HG02885 (cell line): ENCODE results near the gene DKC1.

Experiments used
- ATAC-seq: cut with Tn5 transposase; IDR thresholded peaks from one replicate; pipeline ENCODE4 v1.9.1; 2021; ENCODE audit warnings: mild to moderate bottlenecking; ENCODE audit not compliant: unreplicated experiment, poor library complexity

Gene DKC1

GRCh38 chrX:154762537-154763296 is at the start of gene DKC1:
Gene DKC1, plus strand, starts transcription at chrX:154762864. Its CDS starts 102 bp downstream, at chrX:154762966.
- ATAC-seq = peak; percentile 87

- ATAC-seq = peak; percentile 60
Measured at GRCh38 chrX:154714925-154715324, 47.7 kb upstream of the DKC1 start.

- no peak for ATAC-seq
Measured at GRCh38 chrX:154715825-154716224, 46.8 kb upstream of the DKC1 start.

GRCh38 chrX:154717824-154718223 is 44.8 kb upstream of the DKC1 start:
- ATAC-seq = no peak

DNA sequence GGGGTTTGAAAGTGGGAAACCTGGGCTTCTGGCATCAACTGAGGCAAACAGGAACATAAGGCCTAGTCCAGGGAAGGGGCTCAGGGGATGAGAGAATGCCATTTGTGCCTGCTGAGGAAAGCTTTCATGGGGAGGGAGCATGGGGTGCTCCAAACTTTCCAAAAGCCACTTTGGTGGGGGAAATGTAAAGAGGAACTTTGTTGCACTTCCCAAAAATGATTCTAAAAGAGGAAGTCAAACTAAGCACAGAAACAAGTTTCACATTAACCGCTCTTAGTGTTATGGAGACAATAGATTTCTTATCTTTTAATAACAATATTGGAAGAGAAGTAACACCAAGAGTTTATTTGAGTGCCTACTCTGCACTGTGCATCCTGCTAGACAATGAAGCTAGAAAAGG is 44.0 kb upstream of the DKC1 start:
- no peak for ATAC-seq

GRCh38 chrX:154719132-154719675 is 43.5 kb upstream of the DKC1 start:
- no peak for ATAC-seq

DNA sequence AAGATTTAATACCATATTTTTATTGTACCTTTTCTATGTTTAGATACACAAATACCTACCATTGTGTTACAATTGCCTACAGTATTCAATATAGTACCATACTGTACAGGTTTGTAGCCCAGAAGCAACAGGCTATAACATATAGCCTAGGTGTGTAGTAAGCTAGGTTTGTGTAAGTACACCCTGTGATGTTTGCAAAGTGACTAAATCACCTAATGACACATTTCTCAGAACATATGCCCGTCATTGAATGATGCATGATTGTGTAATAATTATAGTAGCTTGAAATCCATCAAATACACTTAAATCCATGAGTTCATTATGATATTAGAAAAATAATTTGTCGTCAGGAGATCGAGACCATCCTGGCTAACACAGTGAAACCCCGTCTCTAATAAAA is 42.6 kb upstream of the DKC1 start:
- no peak for ATAC-seq

DNA sequence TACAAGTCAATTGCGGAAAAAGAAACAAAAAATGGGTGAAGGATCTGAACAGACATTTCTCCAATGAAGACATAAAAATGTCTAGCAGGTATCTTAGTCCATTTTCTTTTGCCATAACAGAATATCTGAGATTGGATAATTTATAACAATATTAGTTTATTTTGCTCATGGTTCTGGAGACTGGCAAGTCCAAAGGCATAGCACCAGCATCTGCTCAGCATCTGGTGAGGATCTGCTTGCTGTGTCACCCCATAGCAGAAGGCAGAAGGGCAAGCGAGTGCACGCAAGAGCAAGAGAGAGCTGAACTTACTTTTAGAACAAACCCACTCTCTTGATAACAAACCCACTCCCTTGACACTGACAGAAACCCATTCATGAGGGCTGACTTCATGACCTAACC is 41.5 kb upstream of the DKC1 start:
- ATAC-seq = no peak

DNA sequence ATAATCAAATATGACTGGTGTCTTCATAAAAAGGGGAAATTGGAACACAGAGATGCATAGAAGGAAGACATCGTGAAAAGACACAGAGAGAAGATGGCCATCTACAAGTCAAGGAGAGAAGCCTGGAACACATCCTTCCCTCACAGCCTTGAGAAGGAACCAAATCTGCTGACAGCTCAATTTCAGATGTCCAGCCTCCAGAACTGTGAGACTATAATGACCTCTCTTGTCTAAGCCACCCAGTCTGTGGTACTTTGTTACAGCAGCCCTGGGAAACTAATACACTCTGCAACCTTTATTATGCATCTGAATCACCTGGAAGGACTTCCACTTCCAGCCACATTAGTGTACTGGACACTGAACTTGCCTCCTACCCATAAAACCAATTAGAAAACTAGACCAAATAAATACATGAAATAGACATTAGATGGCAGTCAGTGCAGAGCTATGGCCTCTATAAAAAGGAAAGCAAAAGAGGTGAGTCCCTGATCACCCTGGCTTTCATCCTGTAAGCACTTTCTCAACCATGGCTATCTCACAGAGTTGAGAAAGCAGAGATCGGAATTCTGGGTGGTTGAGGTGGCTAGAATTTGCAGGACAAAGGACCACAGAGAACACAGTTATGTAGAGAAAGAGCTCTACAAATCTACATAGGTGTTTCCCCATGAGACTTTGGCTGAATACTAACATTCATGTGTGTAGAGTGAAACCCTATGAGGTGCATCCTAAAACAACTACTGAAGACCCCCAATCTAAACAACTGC is 37.5 kb upstream of the DKC1 start:
- no peak for ATAC-seq

DNA sequence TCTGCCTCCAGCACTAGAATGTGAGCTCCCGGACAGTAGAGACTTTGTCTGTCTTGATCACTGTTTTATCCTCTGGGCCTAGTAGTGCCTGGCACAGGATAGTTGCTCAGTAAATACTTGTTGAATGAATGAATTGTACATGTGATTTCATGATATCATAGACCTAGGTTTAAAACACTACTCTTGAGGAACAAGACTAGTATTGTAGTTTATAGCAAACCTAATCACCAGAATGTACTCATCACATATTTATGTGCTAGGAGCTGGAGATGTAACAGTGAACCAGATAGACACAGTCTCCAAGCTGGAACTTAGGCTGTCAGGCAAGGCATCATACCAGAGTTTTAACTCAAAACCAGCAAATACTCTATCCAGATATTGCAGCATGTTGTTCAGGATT is 35.2 kb upstream of the DKC1 start:
- ATAC-seq = no peak

DNA sequence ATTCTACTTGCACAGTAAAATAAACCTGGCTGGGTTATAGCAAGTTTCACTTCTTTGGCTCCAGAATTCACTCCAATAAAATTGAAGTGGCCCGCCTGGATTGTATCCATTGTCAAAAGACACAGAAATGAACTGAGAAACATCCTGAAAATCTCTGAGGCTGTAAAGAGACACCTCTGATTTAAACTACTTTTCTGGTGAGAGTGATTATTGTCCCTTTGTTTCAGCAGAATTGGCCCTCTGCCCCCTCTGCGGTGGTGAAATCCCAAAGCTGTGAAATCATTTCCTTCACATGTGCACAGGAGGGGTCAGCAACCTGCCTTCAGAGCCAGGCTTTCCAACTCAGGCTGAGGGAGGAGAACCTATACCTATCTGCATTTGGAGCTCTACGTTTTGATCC is 34.8 kb upstream of the DKC1 start:
- no peak for ATAC-seq

DNA sequence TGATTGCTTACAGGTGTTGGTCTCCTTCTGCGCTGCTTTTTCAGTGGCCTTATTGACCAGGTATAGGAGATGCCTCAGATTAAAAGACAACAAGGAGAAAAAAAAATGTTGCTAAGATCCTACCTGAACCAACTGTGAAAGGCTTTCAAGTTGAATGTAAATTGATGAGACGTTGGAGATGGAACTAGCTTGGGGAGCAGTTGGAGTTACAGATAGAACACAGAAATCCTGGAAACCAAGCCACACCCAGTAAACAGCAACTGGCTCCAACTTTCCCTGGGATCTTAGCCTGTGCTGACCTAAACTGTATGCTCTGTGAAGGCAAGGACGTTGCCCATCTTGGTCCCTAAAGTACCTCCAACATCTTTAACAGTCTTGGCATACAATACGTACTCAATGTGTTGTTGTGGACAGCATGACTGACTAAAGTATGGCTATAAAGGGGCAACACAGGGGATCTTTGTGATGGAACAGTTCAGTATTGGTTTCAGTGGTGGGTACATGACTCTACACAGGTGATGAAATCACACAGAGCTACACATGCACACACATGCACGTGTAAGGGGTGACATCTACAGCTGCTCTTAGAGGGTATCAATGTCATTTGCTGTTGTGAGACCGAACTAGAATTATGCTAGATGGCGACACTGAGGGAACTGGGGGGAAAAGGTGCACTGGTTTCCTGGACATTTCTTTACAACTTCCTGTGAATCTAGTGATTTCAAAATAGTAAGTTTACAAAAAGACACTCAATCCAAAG is 34.1 kb upstream of the DKC1 start:
- no peak for ATAC-seq

DNA sequence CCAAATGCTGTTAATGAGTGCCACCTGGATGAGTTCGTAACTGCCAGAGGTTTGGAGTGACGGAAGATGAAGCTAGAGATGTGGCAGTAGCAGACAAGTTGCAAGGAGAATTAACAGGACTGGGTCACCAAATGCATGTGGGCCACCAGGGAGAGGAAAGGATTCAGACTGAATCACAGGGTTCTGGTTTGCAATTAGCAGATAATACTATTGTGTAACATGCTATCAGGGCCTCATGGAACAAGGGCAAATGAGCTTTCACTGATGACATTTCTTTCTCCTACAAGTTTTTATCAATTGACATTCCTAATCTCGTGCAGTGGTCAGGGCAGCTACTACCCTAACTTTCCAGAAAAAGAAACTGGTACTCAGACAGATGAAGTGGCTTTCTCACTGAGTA is 33.2 kb upstream of the DKC1 start:
- no peak for ATAC-seq

- no peak for ATAC-seq
Measured at GRCh38 chrX:154730253-154730891, 32.3 kb upstream of the DKC1 start.

GRCh38 chrX:154731184-154731583 is 31.5 kb upstream of the DKC1 start:
- no peak for ATAC-seq

DNA sequence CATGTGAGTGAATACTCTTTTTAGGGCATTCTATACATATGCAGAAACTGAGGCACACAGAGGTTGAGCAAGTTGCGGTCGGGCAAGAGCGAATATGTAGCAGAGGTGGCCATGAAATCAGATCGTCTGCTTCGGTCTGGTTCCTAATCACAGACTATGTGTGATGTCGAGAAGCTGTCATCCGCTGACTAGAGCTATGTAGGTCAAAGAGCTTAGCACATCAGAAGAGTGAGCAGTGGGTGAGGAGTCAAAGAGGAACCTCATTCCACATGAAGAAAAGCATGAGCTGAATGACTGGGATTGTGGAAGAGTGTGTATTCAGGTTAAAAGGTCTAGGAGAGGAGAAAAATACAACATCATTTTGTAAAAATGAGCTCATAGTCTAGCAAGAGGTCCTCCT is 30.8 kb upstream of the DKC1 start:
- ATAC-seq = no peak

GRCh38 chrX:154732421-154733065 is 30.1 kb upstream of the DKC1 start:
- no peak for ATAC-seq

DNA sequence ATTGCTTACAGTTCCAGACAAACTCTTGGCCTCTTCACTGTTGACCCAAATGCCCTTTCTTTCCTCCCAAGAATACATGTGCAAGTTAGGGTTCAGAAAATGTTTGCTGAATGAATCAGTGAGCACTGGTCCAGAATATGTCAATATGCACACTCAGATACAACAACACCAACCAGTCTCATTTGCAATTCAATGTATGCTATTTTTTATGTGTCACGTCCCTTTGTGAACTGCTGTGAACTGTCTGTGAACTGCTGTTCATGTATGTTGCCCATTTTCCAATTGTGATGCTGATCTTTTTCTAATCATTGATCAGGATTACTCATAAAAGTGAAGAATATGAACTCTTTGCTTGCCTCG is 29.6 kb upstream of the DKC1 start:
- ATAC-seq = no peak

DNA sequence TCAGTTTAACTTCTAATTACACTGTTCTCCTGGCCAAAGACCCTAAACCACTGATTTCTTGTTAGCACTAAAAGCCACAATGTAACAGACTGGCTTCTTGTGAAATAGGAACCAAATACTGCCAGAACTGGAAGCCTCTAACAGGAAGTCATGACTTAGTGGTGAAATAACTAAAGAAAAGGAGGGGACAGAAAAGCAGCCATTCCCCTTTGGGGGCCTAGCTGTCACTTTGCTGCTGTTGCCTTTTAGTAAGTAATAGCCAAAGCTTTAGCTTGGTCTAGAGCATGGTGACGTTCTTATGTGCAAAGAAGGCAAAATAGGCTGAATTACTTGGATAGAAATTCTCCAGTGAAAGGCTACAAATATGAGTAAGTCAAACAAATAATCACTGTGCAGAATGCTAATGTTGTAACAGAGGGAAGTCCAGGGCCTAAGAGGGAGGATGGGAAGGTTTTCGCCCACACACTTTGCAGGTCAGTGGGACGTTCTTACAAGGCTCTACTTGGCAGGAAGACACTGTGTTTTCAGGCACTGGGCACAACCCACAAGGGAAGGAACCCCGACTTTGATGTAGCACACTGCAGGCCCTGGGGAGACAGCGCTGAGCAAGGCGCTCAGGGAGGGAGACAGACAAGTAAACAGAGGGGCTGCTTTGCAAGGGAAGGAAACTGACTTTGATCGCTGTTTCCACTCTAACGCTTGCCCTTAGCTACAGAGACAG is 28.4 kb upstream of the DKC1 start:
- peak; percentile 56 for ATAC-seq
